ENCODE measurements around the gene RNGTT.
"Not testable (repeated sequence)": the region's sequence is repeated elsewhere in the genome, so short reads cannot be mapped to it uniquely, and the experiment has no call there.

Gene RNGTT

GRCh38 chr6:88964509-88964908 lies 1.1 kb upstream of the RNGTT start:
- Mint-ChIP-seq H3K4me3 (peak overlapping the region; percentile 97), H3K27ac (ENCODE audit: low read depth) (peak overlapping the region; percentile 72), H3K9me3 (no peaks in the 10 kb centered on the region), H3K4me1 (peaks cover 24% of the 10 kb centered on the region), H3K36me3 (ENCODE audit: insufficient read depth) (peaks cover 11% of the 10 kb centered on the region), H3K27me3 (no peaks in the 10 kb centered on the region)
- DNase-seq (ENCODE audit: low spot score in 2 of 2) (no peak), ATAC-seq (replicated peaks; ENCODE audit: extremely low read depth, poor library complexity, severe bottlenecking) (no peak)

GRCh38 chr6:88958842-88959241 lies 4.6 kb downstream of the RNGTT start:
- no peaks in the 10 kb centered on the region for H3K27me3 Mint-ChIP-seq
- ATAC-seq (replicated peaks; ENCODE audit: extremely low read depth, poor library complexity, severe bottlenecking) (no peak), DNase-seq (ENCODE audit: low spot score in 2 of 2) (no peak)
- peaks cover 53% of the 10 kb centered on the region for H3K4me1 Mint-ChIP-seq
- H3K36me3 Mint-ChIP-seq (ENCODE audit: insufficient read depth) = peaks cover 11% of the 10 kb centered on the region
- H3K9me3 Mint-ChIP-seq = no peaks in the 10 kb centered on the region
- no peak overlapping the region for H3K27ac Mint-ChIP-seq (ENCODE audit: low read depth)
- no peak overlapping the region for H3K4me3 Mint-ChIP-seq

DNA sequence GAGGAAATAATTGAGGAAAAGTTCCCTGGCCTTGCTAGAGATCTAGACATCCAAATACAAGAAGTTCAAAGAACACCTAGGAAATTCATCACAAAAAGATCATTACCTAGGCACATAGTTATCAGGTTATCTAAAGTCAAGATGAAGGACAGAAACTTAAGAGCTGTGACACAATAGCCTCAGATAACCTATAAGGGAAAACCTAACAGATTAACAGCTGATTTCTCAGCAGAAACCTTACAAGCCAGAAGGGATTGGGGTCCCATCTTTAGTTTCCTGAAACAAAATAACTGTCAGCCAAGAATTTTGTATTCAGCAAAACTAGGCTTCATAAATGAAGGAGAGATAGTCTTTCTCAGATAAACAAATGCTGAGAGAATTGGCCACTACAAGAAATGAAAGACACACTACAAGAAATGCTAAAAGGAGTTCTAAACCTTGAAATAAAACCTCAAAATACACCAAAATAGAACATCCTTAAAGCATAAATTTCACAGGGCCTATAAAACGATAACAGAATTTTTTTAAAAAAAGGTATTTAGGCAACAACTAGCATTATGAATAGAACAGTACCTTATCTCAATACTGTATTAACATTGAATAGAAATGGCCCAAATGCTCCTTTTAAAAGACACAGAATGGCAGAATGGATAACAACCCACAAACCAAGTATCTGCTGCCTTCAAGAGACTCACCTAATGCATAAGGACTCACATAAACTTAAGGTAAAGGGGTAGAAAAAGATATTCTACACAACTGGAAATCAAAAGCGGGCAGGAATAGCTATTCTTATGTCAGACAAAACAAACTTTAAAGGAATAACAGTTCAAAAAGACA lies 9.7 kb downstream of the RNGTT start:
- Mint-ChIP-seq H3K36me3 (ENCODE audit: insufficient read depth) (peaks cover 3% of the 10 kb centered on the region), H3K4me3 (no peak overlapping the region), H3K9me3 (no peaks in the 10 kb centered on the region), H3K27me3 (no peaks in the 10 kb centered on the region), H3K27ac (ENCODE audit: low read depth) (no peak overlapping the region), H3K4me1 (peaks cover 58% of the 10 kb centered on the region)
- no peak for ATAC-seq (replicated peaks; ENCODE audit: extremely low read depth, poor library complexity, severe bottlenecking)
- no peak for DNase-seq (ENCODE audit: low spot score in 2 of 2)

DNA sequence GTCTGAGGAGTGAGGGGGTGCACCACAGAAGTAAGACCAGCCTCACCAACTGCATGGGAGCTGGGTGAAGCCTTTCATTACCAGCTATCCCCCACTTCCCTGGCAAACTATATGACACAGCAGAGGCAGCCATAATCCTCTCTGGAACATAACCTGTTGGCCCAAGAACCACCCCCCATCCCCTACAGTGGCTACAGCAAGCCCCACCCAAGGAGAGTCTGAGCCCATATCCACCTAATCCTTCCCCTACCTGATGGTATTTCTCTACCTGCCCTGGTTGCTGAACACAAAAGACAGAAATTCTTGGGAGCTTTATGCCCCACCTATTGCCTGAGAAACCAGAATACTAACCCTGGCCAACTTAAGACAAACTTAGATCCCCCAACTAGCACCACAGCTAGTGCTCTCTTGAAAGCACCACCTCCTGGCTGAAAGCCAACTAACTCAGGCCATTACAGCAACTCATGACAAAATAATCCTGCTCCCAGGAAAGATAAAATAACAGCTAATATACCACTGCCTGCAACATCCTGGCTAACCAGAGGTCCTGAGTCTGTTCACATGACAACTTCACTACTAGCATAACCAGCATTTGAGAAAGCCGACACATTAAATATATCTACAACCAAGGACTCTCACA lies 11.2 kb downstream of the RNGTT start:
- H3K27ac Mint-ChIP-seq (ENCODE audit: low read depth) = no peak overlapping the region
- no peaks in the 10 kb centered on the region for H3K9me3 Mint-ChIP-seq
- peaks cover 45% of the 10 kb centered on the region for H3K4me1 Mint-ChIP-seq
- no peak overlapping the region for H3K4me3 Mint-ChIP-seq
- peaks cover 3% of the 10 kb centered on the region for H3K36me3 Mint-ChIP-seq (ENCODE audit: insufficient read depth)
- no peak for DNase-seq (ENCODE audit: low spot score in 2 of 2)
- H3K27me3 Mint-ChIP-seq = no peaks in the 10 kb centered on the region
- no peak for ATAC-seq (replicated peaks; ENCODE audit: extremely low read depth, poor library complexity, severe bottlenecking)

- Mint-ChIP-seq H3K4me1 (peaks cover 10% of the 10 kb centered on the region), H3K9me3 (no peaks in the 10 kb centered on the region), H3K27ac (ENCODE audit: low read depth) (no peak overlapping the region), H3K27me3 (no peaks in the 10 kb centered on the region), H3K36me3 (ENCODE audit: insufficient read depth) (peaks cover 6% of the 10 kb centered on the region), H3K4me3 (no peak overlapping the region)
- DNase-seq (ENCODE audit: low spot score in 2 of 2) = no peak
- no peak for ATAC-seq (replicated peaks; ENCODE audit: extremely low read depth, poor library complexity, severe bottlenecking)
Measured at GRCh38 chr6:88945415-88946008, 17.9 kb downstream of the RNGTT start.

DNA sequence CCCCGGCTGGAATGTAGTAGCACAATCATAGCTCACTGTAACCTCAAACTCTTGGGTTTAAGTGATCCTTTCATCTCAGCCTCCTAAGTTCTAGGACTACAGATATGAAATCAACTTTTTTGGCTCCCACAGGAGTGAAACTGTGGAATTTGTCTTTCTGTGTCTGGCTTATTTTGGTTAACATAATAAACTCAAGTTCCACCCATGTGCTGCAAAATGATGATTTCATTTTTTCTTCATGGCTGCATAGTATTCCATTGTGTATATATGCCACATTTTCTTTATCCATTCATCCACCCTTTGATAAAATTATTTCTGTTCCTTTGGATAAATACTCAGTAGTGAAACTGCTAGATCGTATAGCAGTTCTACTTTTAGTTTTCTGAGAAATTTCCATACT lies 29.9 kb downstream of the RNGTT start:
- H3K4me1 Mint-ChIP-seq = no peaks in the 10 kb centered on the region
- no peaks in the 10 kb centered on the region for H3K27me3 Mint-ChIP-seq
- H3K27ac Mint-ChIP-seq (ENCODE audit: low read depth) = no peak overlapping the region
- peaks cover 25% of the 10 kb centered on the region for H3K36me3 Mint-ChIP-seq (ENCODE audit: insufficient read depth)
- no peak overlapping the region for H3K4me3 Mint-ChIP-seq
- peaks cover 19% of the 10 kb centered on the region for H3K9me3 Mint-ChIP-seq
- no peak for ATAC-seq (replicated peaks; ENCODE audit: extremely low read depth, poor library complexity, severe bottlenecking)
- no peak for DNase-seq (ENCODE audit: low spot score in 2 of 2)

- Mint-ChIP-seq H3K9me3 (peaks cover 19% of the 10 kb centered on the region), H3K36me3 (ENCODE audit: insufficient read depth) (peaks cover 28% of the 10 kb centered on the region)
- H3K4me1 Mint-ChIP-seq; DNase-seq (ENCODE audit: low spot score in 2 of 2); H3K4me3 Mint-ChIP-seq; H3K27ac Mint-ChIP-seq (ENCODE audit: low read depth); H3K27me3 Mint-ChIP-seq; ATAC-seq (replicated peaks; ENCODE audit: extremely low read depth, poor library complexity, severe bottlenecking): not testable (repeated sequence)
Measured at GRCh38 chr6:88932019-88932418, 31.4 kb downstream of the RNGTT start.

- no peak for DNase-seq (ENCODE audit: low spot score in 2 of 2)
- Mint-ChIP-seq H3K9me3 (no peaks in the 10 kb centered on the region), H3K27ac (ENCODE audit: low read depth) (no peak overlapping the region), H3K36me3 (ENCODE audit: insufficient read depth) (peaks cover 21% of the 10 kb centered on the region), H3K27me3 (no peaks in the 10 kb centered on the region), H3K4me3 (no peak overlapping the region), H3K4me1 (no peaks in the 10 kb centered on the region)
- ATAC-seq (replicated peaks; ENCODE audit: extremely low read depth, poor library complexity, severe bottlenecking) = no peak
Measured at GRCh38 chr6:88922775-88923548, 40.5 kb downstream of the RNGTT start.

- Mint-ChIP-seq H3K4me3 (no peak overlapping the region), H3K27me3 (no peaks in the 10 kb centered on the region), H3K27ac (ENCODE audit: low read depth) (no peak overlapping the region), H3K9me3 (no peaks in the 10 kb centered on the region), H3K36me3 (ENCODE audit: insufficient read depth) (peaks cover 14% of the 10 kb centered on the region), H3K4me1 (no peaks in the 10 kb centered on the region)
- DNase-seq (ENCODE audit: low spot score in 2 of 2) (no peak), ATAC-seq (replicated peaks; ENCODE audit: extremely low read depth, poor library complexity, severe bottlenecking) (no peak)
Measured at GRCh38 chr6:88921734-88922133, 41.7 kb downstream of the RNGTT start.

DNA sequence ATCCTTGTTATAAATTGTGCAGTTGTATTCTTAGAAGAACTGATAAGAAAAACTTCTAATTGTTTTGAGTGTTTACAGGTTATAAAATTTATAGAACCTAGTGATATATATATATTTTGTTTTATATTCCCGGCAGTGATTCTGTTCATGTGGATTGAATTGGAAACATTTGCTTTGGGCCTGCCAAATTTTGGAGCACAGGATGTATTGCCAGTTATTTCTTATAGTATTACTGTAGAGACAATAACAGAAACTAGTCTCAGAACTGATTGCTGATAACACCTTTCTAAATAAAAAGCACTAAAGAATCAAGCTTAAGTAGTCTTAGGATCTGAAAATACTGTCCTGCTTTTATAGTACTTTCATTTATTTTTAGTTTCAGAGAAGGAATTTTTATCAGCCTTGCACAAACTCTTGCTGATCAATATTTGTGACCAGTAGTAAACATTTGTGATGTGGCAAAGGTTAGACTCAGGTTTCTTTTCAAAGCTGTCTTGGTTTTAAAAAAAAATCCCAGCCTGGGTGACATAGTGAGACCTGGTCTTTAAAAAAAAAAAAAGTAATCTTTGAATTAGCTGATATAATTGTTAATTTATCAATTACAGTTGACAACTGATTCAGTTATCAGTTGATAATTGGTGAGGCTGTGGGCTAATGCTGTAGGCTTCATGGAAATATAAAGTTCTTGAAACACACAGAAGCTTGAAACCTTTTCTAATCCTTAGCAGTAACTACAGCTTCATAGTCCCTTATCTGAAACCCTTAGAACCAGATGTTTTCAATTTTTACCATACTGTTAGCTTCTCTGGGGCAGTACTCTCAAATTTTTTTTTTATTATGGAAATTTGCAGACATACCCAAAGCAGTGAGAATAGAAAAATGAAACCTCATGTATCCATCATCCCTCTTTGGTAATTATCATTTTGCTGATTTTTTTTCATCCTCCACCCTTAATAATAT lies 42.4 kb downstream of the RNGTT start:
- DNase-seq (ENCODE audit: low spot score in 2 of 2) = no peak
- H3K9me3 Mint-ChIP-seq = no peaks in the 10 kb centered on the region
- H3K27me3 Mint-ChIP-seq = no peaks in the 10 kb centered on the region
- H3K4me1 Mint-ChIP-seq = no peaks in the 10 kb centered on the region
- no peak overlapping the region for H3K27ac Mint-ChIP-seq (ENCODE audit: low read depth)
- H3K4me3 Mint-ChIP-seq = no peak overlapping the region
- peaks cover 11% of the 10 kb centered on the region for H3K36me3 Mint-ChIP-seq (ENCODE audit: insufficient read depth)
- ATAC-seq (replicated peaks; ENCODE audit: extremely low read depth, poor library complexity, severe bottlenecking) = no peak

DNA sequence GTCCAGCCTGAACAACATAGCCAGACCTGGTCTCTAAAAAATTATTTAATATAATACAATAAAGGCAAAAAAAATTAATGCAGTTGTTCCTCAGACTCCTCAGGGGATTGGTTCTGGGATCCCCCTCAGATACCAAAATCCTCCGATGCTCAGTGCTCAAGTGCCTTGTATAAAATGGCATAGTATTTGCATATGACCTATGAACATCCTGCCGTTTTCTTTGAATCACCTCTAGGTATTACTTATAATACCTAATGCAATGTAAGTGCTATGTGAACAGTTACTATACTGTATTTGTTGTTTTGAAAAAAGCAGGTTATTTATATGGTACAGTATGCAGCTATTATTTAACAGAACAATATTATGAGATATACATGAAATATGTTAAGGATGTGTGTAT lies 43.3 kb downstream of the RNGTT start:
- Mint-ChIP-seq H3K9me3 (no peaks in the 10 kb centered on the region), H3K4me3 (no peak overlapping the region), H3K4me1 (peaks cover 2% of the 10 kb centered on the region), H3K36me3 (ENCODE audit: insufficient read depth) (peaks cover 10% of the 10 kb centered on the region), H3K27ac (ENCODE audit: low read depth) (no peak overlapping the region), H3K27me3 (no peaks in the 10 kb centered on the region)
- DNase-seq (ENCODE audit: low spot score in 2 of 2) (no peak), ATAC-seq (replicated peaks; ENCODE audit: extremely low read depth, poor library complexity, severe bottlenecking) (no peak)

GRCh38 chr6:88919032-88919431 lies 44.4 kb downstream of the RNGTT start:
- H3K4me1 Mint-ChIP-seq = peaks cover 12% of the 10 kb centered on the region
- H3K36me3 Mint-ChIP-seq (ENCODE audit: insufficient read depth) = peaks cover 10% of the 10 kb centered on the region
- no peak for DNase-seq (ENCODE audit: low spot score in 2 of 2)
- no peak for ATAC-seq (replicated peaks; ENCODE audit: extremely low read depth, poor library complexity, severe bottlenecking)
- no peaks in the 10 kb centered on the region for H3K27me3 Mint-ChIP-seq
- no peaks in the 10 kb centered on the region for H3K9me3 Mint-ChIP-seq
- H3K4me3 Mint-ChIP-seq = no peak overlapping the region
- H3K27ac Mint-ChIP-seq (ENCODE audit: low read depth) = no peak overlapping the region
